Activated CD4-positive, alpha-beta T cell treated with anti-CD3 and anti-CD28 coated beads, Interleukin-2, amount 50 U/mL, for 48 hours (primary cell): ENCODE measurements around the gene GRIN2A.

Experiments used
- DNase-seq, 2 experiments: peaks; one replicate each; pipeline ENCODE4 v3.0.0-alpha.2; 2020

The GRIN2A gene

DNA sequence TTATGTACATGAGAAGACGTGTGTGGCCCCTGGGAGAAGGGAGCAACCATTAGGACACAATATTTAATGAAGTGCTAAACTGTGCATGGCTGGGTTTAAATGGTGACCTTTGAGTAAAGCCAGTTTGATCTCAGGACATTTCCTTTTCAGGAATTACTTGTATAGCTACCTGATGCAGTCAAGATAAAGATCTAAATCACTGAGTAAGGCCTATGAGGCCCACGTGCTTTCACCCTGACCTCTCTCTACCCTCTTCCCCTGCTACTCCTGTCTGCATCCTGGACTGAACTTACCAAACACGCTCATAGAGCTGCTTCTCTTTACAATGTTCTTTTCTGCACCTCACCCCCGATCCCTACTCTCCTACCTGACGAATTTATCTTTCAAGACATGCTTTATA, 98.9 kb downstream of the GRIN2A start:
- DNase-seq, result no peak

DNA sequence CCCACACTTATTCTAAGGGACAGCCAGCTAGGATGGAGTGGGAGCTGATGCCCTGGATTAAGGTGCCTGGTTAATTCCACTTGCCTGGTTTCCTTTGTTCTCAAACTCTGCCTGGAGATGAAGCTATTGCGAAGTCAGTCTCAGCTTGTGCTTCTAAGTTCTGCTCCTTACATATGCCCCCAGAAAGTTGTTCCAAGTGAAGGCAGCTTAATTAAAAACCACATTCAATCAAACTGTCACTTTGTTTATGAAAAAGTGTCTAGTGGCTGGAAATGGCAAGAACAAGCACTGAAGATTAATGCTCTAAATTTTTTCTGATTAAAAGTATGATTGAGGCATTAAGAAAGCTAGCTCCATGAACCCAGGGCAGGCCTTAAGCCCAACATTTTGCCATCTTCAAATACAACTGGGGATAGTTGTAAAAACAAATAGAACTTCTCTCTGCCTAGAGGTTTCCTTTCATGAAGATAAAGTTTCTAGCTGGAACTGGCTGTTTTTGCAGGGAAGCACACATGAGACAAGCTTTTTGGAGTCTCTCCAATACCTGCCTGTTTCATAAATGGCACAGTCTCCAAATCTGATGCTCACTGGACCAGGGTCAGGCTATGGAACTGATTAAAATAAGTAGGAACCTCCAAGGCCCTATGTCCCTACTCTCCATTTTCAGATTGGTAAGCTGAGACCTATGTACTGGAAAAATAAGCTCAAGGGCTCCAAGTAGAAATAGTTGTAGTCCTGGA, 100.9 kb downstream of the GRIN2A start:
- DNase-seq, result no peak

DNA sequence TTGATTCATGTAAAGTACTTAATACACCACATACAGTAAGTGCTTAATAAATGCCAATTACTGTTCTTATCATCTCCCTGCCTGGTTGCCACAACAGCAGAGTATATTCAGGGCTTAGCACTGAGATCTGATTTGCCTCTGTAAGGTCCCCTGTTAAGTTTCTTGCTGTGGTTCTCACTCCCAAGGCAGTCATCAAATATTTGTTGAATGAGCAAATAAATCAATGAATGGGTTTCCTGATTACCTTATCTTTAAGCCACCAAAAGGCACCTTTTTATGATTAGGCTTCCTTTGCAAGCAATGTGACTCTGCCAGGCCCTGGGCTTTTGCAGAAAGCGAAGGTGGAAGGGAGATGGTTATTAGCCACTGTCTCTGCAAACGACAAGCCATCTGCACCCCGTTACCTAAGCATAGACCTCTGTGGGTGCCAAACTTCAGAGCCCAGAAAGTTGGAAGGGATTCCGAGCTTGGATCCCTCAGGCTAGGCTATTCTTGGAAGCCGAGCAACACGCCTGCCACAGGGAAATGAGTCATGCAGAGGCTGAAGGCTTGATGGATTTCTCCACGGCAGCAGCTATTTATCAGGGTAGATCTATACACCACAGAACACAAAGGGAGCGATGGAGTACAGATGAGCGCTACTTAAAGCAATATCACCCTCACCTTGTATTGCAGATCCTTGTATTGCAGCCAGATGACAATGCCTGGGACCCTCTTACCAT, 102.0 kb downstream of the GRIN2A start:
- DNase-seq, result no peak

DNA sequence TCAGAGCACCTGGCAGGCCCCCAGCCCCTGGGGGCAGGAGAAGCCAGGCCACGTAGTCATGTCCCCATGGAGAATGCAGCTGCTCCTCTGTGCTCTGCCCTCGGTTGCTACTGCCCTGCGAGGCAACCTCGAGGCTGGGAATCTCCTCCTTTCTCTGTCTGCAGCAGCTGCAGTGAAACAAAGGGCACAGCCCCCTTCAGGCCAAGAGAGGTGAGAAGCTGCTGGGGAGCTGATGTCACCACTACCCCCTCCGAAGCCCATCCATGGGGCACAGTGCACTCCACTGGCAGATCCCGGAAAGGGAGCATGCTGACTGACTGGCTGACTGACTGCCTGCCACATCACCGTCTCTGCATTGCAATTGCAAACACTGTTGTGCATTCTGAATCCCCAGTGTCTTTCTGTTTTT, 103.7 kb downstream of the GRIN2A start:
- no peak for DNase-seq

DNA sequence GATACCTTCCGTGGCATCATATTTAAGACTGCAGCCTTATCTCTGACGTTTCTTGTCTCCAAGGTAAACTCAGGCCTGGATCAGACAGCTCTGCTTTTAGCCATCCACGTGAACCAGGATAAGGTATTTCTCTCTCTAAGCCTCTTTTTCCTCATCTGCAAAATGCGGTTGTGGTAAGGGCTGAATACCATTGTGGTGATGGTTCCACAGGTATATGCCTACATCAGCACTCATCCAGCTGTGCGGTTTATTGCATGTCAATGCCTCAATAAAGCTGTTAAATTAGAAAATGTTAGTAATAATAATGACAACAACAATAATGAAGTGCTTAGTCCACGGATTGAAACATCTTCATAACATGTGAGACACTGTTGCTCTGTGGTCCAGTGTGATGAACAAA, 104.4 kb downstream of the GRIN2A start:
- no peak for DNase-seq

DNA sequence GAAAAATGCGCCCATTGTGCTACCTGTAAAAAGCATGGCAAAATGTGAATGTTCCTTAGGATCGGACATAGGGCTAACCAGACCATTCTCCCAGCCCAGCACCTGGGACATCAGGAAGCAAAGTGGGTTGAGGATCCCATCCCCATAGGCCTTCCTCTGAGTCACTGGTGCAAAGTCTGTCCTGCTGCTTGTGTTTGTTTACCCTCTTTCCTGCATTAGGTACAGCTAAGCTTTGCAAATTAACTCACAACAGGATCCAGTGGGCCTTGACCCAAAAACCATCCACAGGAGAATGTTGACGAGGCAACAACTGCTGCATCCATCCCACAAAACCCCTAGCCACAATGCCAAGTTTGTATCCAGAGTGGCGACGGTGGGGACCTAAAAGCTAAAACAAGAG, 106.2 kb downstream of the GRIN2A start:
- DNase-seq, result no peak

DNA sequence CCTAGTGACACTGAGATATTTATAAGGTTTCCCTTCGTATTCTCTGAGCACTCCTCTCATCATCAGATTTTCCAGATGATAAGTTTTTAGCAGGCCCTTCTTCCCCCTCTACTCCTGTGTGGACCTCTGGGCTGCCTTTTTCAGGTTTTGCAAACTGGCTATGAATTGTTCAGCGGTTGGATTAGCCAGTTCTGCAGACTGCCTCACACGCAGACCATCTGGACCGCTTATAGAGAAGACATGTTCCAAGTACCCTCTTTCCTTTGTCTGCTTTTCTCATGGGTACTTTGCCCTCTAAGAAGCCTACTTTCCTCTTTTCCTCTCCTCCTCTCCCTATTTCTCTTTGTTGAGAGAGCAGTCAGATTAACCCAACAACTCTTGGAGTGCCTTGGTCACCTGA, 111.6 kb downstream of the GRIN2A start:
- DNase-seq, result no peak

DNA sequence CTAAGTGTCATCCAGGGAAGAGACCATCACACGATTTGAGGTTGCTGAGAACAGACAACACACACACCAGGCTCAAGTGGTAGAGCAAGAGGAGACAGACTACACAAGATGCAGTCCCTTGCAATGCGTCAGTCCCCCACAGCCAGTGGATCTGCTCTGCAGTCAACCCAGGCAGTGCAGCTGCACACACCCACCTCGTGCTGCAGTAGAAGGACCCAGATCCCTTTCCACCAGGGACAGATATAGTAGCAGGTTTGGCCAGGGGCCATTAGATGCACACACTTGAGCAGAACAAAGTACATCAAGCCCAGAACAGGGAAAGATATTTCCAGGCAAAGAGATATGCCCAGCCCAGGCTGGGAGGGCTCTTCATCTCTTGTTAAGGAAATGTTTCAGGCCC, 112.9 kb downstream of the GRIN2A start:
- no peak for DNase-seq

DNA sequence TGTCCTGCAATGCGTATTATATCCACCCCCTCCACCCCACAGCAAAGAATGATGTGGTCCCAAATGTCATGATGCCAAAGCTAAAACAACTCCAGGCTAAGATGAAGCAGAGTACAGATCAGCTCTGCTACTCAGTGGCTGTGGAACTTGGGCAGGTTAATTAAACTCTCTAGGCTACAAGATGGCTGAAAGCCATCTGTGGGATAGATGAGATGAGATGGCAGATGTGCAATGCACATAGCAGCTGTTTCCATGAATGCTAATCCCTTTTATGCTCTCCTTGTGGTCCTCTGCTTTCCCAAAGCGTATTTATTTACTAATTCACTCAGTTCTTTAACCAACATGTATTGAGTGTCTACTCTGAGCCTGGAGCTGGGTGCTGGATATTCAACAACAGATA, 114.4 kb downstream of the GRIN2A start:
- no peak for DNase-seq

DNA sequence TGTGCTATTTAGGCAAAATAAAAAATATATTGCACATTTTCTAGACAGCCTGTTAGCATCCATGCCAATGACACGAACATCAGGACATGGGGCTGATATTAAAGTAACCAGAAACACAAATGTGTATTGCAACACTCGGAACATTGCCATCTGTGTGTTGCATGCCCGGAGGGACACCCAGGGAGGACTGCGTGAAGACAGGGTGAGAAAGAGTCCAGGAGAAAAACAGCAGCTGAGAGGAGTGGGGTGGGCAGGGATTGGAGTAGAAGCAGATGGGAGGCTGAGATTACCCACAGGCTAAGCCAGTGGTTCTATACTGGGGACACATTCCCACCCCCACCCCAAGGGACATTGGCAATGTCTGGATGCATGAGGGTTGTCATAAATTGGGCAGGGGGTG, 114.8 kb downstream of the GRIN2A start:
- DNase-seq, result no peak

DNA sequence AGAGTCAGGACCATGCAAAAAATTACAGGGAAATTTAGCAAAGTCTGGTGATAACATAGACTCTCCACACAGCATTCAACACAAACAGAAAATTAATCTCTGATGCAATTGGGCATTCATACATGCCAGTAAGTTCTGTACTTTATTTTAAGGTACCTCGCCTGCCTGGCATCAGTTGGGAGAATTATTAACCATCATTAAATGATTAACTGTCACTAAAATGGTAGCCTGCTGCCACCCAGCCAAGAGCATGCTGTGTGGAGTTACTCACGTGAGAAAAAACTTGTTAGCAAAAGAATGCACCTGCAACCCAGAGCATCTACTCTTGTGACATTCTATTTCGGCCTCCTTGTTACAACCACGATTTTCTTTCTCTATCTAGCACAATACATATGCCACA, 117.2 kb downstream of the GRIN2A start:
- DNase-seq, result no peak

DNA sequence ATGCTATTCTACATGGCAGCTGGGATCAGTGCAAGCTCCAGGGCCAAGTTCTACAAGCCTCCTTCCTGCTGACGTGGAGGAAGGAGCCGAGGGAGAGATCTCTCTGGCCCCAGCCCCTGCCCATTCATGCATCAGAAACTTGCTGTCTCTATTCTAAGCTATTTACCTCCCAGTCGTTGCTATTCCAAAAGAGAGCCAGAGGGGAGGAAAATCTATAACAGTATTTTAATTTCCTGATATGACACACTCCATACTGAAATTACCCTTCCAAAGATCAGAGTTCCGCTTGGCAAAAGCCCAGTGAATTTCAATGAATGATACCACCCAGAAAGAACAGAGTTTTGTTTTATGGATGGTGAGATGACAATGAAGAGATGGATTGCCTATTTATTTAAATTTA, 133.4 kb downstream of the GRIN2A start:
- DNase-seq, result no peak

DNA sequence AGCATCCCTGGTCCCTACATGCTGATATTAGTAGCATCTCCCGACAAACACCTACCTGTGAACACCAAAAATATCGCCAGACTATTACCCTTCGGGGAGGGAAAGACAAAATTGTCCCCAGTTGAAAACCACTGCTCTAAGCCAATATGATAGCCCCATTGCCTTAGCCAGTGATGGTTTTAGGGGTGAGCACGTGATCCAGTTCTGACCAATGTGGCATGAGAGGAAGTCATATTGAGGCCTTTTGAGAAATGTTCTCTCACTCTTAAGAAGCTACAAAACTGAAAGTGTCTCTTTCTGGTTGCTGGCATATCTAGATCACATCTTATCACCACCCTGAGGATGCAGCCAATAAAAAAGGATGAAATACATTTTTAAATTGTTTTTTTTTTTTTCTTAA, 136.3 kb downstream of the GRIN2A start:
- DNase-seq, result no peak

DNA sequence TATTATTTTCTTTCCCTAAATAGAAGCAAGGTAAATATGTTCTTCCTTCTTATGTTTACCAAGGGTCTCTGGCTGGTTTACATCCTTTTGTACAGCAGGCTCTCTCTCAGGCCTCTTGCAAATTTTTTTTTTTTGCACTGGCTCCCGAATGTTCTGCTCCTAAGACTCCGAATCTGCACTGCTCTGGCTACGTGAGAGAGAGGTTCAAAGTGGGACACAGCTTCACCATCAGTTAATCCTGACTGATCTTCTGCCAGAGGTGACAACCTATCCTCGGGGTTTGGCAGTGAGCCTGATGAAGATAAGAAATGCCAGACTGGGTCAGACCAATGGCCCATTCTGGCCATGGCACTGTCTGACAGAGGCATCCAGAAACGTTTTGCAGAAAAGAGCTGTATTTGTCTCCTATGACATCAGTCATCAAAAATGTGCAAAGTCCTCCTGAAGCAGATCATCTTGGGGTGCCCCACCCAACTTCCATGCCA, 136.9 kb downstream of the GRIN2A start:
- DNase-seq, result no peak

DNA sequence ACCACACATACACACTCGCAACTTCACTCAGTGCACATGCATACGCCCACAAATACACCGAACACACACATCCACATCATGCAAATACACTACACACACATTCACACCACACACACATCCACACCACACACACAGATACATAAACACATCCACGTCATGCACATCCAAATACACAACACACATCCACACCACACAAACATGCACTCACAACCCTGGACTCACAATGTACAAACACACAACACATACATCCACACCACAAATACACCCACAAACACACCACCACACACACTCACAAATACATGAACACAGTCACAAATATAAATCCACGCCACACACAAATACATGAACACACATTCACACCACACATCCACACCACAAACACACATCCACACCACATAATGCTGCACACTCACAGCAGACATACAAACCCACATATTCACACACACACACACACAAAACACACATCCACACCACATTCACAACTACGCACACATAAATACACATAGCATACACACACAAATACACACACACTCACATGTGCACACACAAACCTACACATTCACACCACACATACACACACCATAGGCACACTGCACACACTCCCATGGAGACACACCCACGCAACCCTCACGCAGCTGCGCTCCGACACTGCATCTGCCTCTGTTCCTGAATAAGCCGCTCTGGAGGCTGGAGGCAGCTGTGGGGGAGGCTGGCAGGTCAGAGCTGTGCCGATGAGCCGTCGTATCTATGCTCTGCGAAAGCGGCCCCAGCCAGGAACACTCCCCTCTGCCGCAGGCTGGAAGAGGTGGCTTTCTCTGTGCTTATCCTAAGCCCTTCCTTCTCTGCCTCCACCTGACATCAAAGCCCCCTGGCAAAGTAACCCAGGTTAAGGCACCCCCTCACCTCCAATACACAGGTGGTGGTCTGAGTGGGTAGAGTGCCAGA, 141.8 kb downstream of the GRIN2A start:
- no peak for DNase-seq

DNA sequence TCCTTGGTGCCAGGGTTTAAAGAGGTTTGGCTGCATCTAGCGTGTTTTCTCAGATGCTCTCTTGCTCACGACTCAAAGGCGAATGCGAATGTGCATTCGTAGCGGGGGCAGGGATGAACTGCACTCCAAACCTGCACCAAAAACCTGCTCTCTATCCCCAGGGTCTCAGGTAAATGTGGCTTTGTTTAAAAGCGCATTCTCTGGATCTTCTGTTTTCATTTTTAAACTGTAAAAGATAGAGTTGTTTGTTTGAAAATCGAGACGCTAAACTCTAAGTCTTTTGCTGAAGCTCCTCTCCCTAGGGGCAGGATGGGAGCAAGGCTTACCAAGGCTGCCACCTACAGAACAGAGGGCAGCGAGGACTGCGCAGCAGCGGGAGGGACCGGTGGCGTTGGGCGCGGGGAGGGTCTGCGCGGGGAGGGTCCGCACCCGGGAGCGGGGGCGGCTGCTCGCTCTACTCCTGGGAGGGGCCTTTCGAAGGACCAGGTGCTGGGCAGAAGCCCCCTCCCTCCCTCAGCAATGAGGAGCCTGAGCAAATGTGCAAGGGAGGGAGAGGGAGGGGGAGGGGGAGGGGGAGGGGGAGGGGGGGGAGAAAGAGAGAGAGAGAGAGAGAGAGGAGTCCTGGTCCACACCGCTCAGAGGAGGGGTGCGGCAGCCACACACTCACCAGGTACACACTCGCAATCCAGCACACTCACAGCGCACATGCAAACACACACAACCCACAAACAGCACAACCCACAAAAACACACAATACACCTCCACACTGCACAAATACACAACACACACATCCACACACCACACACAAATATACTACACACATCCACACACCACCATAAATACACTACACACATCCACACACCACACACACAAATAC, 142.8 kb downstream of the GRIN2A start:
- DNase-seq, result no peak

DNA sequence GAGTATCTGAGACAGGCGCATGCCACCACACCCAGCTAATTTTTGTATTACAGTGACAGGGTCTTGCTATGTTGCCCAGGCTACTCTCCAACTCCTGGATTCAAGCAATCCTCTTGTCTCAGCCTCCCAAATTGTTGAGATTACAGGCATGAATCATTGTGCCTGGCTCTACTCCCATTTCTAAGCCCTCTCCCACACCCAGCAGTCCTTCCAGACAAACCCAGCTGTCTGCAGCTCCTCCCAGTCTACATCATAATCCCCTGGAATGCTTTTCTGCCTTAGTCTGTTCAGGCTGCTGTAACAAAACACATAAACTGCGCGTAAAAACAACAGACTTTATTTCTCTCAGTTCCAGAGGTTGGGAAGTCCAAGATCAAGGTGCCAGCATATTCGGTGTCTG, 144.5 kb downstream of the GRIN2A start:
- no peak for DNase-seq

DNA sequence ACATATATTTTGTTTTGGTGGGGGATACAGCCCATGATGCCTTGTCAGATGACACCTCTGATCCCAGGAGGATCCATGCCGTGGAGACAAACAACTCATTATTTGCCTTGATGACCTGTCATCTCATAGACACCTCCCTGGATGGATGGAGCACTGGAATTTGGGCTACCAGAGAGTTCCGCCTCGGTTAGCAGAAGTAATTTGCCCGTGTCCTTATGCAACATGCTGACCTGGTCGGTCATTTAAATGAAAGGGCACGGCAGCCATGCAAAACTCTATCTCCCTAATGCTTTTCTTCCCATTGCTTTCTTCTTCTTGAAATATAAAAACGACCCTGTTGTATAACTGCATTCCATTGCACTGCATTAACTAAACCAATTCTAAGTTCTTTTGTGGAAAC, 145.3 kb downstream of the GRIN2A start:
- no peak for DNase-seq

DNA sequence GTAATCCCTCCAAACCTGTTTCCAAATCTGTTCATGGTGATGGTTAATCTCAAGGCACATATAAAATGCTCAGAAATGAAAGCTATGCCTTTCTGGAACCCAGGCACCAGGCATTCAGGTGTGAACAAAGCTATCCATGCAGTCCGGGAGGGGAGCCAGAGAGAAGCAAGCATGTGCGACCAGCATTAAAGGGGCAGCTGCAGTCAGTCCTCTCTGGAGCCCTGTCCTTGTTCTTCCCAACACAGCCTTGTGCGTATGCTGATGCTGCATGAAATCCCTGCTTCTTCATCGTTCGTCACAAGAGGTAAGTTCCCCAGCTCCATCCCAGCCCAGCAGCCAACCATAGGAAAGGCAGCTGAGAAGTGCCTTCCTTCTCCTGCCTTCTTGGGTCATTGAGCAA, 148.7 kb downstream of the GRIN2A start:
- no peak for DNase-seq

DNA sequence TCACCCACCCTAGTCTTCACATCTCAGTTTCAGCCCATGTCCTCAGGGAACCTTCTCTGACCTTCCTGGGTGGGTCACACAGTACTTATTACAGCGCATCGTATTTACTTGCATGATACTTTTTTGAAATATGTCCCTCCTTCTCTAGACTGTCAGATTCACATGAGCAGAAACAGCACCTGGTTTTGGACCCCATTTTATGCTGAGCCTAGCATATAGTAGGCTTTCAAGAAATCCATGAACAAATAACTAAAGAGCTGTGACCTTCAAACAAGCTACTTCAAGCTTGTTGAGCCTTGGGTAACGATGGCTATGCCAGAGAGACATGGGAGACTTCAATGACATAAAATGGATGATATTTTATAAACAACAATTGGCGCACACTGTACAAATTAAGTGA, 150.3 kb downstream of the GRIN2A start:
- no peak for DNase-seq

DNA sequence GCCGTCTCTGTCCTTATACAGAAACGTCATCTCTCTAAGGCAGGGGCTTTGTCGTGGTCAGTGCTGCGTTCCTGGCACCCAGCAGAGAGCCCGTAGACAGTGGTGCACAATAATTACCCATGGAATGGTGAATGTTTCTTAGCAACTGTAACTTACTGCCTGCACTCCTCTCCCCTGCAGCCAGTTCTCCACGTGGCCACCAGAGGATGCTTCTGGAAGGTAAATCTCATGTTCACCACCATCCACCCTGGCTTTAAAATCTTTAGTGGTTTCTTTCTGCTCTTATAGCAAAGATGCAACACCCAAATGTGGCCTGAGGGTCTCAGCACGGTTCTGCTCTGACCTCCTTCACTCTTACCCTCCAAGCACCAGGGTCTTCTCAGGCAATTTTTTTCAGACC, 150.8 kb downstream of the GRIN2A start:
- DNase-seq, result no peak

DNA sequence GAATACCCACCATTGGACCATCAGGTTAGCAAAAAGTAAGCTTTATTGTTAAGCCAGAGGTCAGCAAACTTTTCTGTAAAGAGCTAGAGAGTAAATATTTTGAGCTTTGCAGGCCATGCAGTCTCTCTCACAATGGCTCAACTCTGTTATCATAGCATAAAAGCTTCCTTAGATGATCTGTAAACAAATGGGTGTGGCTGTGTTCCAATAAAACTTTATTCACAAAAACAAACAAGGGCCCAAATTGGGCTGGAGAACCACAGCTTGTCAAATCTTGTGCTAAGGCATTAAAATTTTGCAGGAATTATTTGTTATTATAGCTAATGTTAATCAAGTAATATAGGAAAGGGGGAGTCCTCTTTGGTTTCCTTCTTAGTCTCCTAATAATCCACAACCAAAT, 153.6 kb downstream of the GRIN2A start:
- DNase-seq, result no peak

DNA sequence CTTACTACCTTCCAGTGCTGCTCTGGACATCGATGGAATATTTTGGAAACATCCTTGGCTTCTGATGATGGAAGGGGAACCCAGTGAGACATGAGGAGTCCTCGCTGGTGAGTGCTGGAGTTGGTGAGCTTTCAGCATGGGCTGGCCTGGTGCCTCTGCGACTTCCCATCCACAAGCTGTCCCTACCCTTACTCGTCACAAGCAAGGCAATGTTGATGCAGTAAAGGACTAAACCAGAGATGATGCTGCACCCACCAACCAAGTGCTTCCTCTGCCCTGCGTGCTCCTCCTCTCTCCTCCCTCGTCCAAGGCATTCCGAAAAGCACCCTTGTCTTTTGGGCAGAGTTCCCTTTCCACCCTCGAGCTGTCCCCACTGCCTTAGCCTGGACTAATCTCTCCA, 154.7 kb downstream of the GRIN2A start:
- no peak for DNase-seq
